ENCODE results near the gene RTKN. TPM values are rescaled to one million over a fixed set of nuclear protein-coding genes. Genes with fewer than 3 reads are reported as not detected.

The RTKN gene
- total and polyA plus RNA-seq, 10 of the 15 experiments (the other 5 are each of a cell fraction or from before 2014, with no cell fraction given): 0.50 to 12.3 (median 5.4) TPM

DNA sequence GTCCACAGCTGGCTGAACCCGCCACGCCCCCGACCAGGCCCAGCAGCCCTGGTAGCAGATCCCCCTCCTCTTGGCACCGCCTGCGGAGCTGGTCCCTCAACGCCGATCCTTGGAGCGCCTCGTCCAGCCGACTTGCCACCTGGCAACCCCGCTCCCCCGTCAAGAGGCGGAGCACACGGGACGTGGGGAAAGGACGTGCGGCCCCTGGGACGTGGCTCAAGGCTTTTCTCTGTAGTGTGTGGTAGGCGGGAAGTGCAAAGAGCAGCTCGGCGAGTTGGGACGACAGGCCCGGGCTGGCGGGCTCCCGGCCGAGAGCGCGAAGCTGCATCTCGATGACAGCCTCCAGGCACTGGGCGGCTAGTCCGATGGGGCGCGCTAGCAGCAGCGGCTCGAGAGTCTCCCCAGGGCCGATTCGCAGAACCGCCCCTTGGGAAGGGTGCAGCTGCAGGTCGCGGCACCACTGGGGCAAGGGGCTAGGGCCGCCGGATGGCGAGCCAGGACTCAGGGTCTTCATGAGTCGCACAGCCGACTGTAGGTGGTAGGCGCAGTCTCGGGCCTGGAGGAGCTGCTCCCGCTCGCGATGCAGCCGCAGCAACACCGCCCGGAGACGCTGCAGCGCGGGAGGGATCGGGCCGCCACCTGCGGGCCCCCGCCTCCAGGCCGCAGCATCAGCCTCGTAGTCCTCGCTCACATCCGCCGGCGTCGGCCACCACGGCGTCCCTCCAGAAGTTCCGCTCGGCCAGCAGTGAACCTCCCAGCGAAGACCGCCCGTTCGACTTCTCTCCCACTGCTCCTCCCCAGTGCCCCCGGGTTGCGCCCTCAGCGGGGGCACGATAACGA lies 40.4 kb upstream of the RTKN start (continued):
- TF ChIP-seq, protein P1, sequence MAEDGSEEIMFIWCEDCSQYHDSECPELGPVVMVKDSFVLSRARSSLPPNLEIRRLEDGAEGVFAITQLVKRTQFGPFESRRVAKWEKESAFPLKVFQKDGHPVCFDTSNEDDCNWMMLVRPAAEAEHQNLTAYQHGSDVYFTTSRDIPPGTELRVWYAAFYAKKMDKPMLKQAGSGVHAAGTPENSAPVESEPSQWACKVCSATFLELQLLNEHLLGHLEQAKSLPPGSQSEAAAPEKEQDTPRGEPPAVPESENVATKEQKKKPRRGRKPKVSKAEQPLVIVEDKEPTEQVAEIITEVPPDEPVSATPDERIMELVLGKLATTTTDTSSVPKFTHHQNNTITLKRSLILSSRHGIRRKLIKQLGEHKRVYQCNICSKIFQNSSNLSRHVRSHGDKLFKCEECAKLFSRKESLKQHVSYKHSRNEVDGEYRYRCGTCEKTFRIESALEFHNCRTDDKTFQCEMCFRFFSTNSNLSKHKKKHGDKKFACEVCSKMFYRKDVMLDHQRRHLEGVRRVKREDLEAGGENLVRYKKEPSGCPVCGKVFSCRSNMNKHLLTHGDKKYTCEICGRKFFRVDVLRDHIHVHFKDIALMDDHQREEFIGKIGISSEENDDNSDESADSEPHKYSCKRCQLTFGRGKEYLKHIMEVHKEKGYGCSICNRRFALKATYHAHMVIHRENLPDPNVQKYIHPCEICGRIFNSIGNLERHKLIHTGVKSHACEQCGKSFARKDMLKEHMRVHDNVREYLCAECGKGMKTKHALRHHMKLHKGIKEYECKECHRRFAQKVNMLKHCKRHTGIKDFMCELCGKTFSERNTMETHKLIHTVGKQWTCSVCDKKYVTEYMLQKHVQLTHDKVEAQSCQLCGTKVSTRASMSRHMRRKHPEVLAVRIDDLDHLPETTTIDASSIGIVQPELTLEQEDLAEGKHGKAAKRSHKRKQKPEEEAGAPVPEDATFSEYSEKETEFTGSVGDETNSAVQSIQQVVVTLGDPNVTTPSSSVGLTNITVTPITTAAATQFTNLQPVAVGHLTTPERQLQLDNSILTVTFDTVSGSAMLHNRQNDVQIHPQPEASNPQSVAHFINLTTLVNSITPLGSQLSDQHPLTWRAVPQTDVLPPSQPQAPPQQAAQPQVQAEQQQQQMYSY (CRISPR knock-in tag; IDR thresholded peaks at IDR 0.05): no peak
- TF ChIP-seq EED (IDR thresholded peaks at IDR 0.05; ENCODE audit: low read depth) (no peak), POLR2A (IDR thresholded peaks at IDR 0.05; ENCODE audit: low read depth, low read length) (peak; percentile 65; the same call in 1 of the 2 replicates), SMARCA5 (IDR thresholded peaks at IDR 0.05) (0 out of 2 replicates have a peak, but pooled peaks have one; percentile 20), SREBF1 (IDR thresholded peaks at IDR 0.05; ENCODE audit: low read length) (no peak), GATAD2B (conservative IDR thresholded peaks at IDR 0.05; ENCODE audit: low read depth) (peak; percentile 68), DPF2 (IDR thresholded peaks at IDR 0.05) (peak; percentile 54; the same call in 1 of the 2 replicates), SKIL (IDR thresholded peaks at IDR 0.05; ENCODE audit: low read depth, poor library complexity, severe bottlenecking) (no peak), IKZF1 (conservative IDR thresholded peaks at IDR 0.05) (no peak), CBFB (IDR thresholded peaks at IDR 0.05; ENCODE audit: low read depth) (no peak; the same call in 1 of the 2 replicates), FOXM1 (IDR thresholded peaks at IDR 0.05; ENCODE audit: low read depth, low read length) (no peak), PKNOX1 (IDR thresholded peaks at IDR 0.05) (no peak), BCL11A (IDR thresholded peaks at IDR 0.05; ENCODE audit: low read depth, low read length) (0 out of 2 replicates have a peak, but pooled peaks have one; percentile 7), MXI1 (IDR thresholded peaks at IDR 0.05; ENCODE audit: low read depth, low read length) (peak; percentile 8; the same call in 1 of the 2 replicates), ZBTB33 (IDR thresholded peaks at IDR 0.05) (no peak), NRF1 (conservative IDR thresholded peaks at IDR 0.05; ENCODE audit: low read depth, low read length) (no peak), GABPA (IDR thresholded peaks at IDR 0.05; ENCODE audit: low read depth) (no peak)
- TF ChIP-seq, protein P2, sequence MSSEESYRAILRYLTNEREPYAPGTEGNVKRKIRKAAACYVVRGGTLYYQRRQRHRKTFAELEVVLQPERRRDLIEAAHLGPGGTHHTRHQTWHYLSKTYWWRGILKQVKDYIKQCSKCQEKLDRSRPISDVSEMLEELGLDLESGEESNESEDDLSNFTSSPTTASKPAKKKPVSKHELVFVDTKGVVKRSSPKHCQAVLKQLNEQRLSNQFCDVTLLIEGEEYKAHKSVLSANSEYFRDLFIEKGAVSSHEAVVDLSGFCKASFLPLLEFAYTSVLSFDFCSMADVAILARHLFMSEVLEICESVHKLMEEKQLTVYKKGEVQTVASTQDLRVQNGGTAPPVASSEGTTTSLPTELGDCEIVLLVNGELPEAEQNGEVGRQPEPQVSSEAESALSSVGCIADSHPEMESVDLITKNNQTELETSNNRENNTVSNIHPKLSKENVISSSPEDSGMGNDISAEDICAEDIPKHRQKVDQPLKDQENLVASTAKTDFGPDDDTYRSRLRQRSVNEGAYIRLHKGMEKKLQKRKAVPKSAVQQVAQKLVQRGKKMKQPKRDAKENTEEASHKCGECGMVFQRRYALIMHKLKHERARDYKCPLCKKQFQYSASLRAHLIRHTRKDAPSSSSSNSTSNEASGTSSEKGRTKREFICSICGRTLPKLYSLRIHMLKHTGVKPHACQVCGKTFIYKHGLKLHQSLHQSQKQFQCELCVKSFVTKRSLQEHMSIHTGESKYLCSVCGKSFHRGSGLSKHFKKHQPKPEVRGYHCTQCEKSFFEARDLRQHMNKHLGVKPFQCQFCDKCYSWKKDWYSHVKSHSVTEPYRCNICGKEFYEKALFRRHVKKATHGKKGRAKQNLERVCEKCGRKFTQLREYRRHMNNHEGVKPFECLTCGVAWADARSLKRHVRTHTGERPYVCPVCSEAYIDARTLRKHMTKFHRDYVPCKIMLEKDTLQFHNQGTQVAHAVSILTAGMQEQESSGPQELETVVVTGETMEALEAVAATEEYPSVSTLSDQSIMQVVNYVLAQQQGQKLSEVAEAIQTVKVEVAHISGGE (CRISPR knock-in tag; IDR thresholded peaks at IDR 0.05): peak; percentile 69; the same call in 1 of the 2 replicates
